Measurements from ENCODE around the gene RNPEPL1.

RNPEPL1 gene

DNA sequence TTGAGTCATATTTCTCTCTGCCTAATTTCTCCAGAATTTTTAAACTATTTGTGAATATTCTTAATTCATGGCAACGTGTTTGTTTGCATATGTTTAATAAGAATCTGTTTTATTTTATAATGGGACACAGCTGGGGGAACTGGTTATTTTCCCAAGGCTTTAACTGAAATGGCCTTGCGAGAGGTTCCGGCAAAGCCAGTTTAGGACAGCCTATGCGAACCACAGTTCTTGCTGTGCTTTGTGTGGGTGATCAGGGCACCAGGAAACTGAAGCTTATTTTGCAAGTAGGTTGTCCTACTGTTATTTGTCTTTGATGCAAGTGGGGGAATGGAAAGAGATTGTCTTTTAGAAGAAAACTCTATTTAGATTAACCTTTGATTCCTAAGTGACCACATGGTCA lies 17.0 kb upstream of the RNPEPL1 start:
- H3K4me2 ChIP-seq (ENCODE audit: low read depth, low read length, poor library complexity, severe bottlenecking): no peak overlapping the region
- H3K4me3 ChIP-seq (ENCODE audit: insufficient read depth, low read length, poor library complexity, severe bottlenecking): no peak overlapping the region
- TF ChIP-seq, protein P1, sequence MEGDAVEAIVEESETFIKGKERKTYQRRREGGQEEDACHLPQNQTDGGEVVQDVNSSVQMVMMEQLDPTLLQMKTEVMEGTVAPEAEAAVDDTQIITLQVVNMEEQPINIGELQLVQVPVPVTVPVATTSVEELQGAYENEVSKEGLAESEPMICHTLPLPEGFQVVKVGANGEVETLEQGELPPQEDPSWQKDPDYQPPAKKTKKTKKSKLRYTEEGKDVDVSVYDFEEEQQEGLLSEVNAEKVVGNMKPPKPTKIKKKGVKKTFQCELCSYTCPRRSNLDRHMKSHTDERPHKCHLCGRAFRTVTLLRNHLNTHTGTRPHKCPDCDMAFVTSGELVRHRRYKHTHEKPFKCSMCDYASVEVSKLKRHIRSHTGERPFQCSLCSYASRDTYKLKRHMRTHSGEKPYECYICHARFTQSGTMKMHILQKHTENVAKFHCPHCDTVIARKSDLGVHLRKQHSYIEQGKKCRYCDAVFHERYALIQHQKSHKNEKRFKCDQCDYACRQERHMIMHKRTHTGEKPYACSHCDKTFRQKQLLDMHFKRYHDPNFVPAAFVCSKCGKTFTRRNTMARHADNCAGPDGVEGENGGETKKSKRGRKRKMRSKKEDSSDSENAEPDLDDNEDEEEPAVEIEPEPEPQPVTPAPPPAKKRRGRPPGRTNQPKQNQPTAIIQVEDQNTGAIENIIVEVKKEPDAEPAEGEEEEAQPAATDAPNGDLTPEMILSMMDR (IDR thresholded peaks at IDR 0.05; ENCODE audit: insufficient read depth, low read length, poor library complexity, severe bottlenecking): no peak
- peaks cover 27% of the 10 kb centered on the region for H3K36me3 ChIP-seq (ENCODE audit: low read length)
- no peaks in the 10 kb centered on the region for H3K9me2 ChIP-seq (replicated peaks; ENCODE audit: insufficient read depth, low read length)
- H3K27me3 ChIP-seq (ENCODE audit: low read length): no peaks in the 10 kb centered on the region
- H3K79me2 ChIP-seq (ENCODE audit: insufficient read depth, low read length): peaks cover 42% of the 10 kb centered on the region
- H3K9ac ChIP-seq (ENCODE audit: low read length): no peak overlapping the region
- H3K27ac ChIP-seq (ENCODE audit: low read depth, low read length): no peak overlapping the region
- H3F3A ChIP-seq (ENCODE audit: insufficient read depth): 0 out of 2 replicates have a peak, but pooled peaks cover 5% of the 10 kb centered on the region
- H4K20me1 ChIP-seq (ENCODE audit: low read depth, low read length): no peaks in the 10 kb centered on the region
- H2AFZ ChIP-seq (ENCODE audit: low read depth, low read length, severe bottlenecking): no peak overlapping the region
- H3K9me3 ChIP-seq (ENCODE audit: insufficient read depth, low read length): peaks cover 22% of the 10 kb centered on the region; the same call in 1 of the 2 replicates

DNA sequence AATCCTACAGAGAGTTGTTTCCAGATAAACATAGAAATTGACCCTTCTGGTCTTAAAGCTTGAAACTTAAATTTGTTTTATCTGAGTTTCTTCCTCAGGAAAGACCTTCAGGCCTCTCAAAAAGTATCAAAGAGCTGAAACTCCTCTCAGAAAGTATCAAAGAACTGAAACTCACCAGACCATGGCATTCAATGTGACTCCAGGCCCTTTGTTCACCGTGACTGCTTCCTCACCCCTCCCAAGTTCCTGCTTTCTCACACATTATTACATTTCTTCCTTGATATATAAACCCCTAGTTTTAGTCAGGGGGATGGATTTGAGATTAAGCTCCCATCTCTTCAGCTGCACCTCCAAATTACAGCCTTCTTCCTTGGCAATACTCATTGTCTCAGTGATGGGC lies 16.5 kb upstream of the RNPEPL1 start:
- TF ChIP-seq EZH2phosphoT487 (conservative IDR thresholded peaks at IDR 0.05; ENCODE audit: low read length): no peak
- Histone ChIP-seq H3K36me3 (ENCODE audit: low read length) (peaks cover 27% of the 10 kb centered on the region), H3K4me2 (ENCODE audit: low read depth, low read length, poor library complexity, severe bottlenecking) (no peak overlapping the region)

DNA sequence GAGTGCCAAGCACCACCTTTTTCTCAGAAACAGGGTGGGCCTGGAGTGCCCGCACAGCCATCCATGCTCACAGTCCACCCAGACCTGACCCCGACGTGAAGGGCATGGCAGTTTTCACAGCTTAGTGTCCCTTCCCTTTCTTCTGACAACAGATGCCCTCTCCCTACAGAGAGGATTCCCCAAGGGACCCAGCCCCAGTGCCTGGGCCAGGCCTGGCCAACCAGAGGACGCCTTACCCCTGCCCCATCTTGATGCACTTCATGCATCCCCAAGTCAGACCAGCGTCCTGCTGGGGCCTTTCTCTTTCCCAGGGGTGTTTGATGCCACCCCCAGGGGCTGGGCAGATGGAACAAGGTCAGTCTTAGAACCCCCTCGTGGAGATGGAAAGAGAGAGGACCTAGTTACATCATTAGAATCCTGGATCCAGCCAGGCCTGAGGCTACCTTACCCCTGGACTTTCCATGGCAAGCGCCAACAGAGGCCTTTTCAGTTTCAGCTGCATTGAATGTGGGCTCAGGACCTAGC lies 14.3 kb upstream of the RNPEPL1 start:
- peaks cover 22% of the 10 kb centered on the region; the same call in 1 of the 2 replicates for H3K9me3 ChIP-seq (ENCODE audit: insufficient read depth, low read length)
- H3K27me3 ChIP-seq (ENCODE audit: low read length): no peaks in the 10 kb centered on the region
- no peak overlapping the region for H3K4me2 ChIP-seq (ENCODE audit: low read depth, low read length, poor library complexity, severe bottlenecking)
- no peaks in the 10 kb centered on the region for H4K20me1 ChIP-seq (ENCODE audit: low read depth, low read length)
- peaks cover 69% of the 10 kb centered on the region for H3K79me2 ChIP-seq (ENCODE audit: insufficient read depth, low read length)
- H3K27ac ChIP-seq (ENCODE audit: low read depth, low read length): no peak overlapping the region
- no peak for TF ChIP-seq EZH2phosphoT487 (conservative IDR thresholded peaks at IDR 0.05; ENCODE audit: low read length)
- TF ChIP-seq, protein P1 (IDR thresholded peaks at IDR 0.05; ENCODE audit: insufficient read depth, low read length, poor library complexity, severe bottlenecking): no peak
- H3K4me3 ChIP-seq (ENCODE audit: insufficient read depth, low read length, poor library complexity, severe bottlenecking): no peak overlapping the region
- peaks cover 30% of the 10 kb centered on the region for H3K36me3 ChIP-seq (ENCODE audit: low read length)
- 0 out of 2 replicates have a peak, but pooled peaks cover 5% of the 10 kb centered on the region for H3F3A ChIP-seq (ENCODE audit: insufficient read depth)
- H2AFZ ChIP-seq (ENCODE audit: low read depth, low read length, severe bottlenecking): no peak overlapping the region
- no peak overlapping the region for H3K9ac ChIP-seq (ENCODE audit: low read length)
- H3K9me2 ChIP-seq (replicated peaks; ENCODE audit: insufficient read depth, low read length): no peaks in the 10 kb centered on the region

More for the DNA sequence above, 16.5 kb upstream of the RNPEPL1 start:
- H3K9ac ChIP-seq (ENCODE audit: low read length): no peak overlapping the region
- no peaks in the 10 kb centered on the region for H3K27me3 ChIP-seq (ENCODE audit: low read length)
- H3K4me3 ChIP-seq (ENCODE audit: insufficient read depth, low read length, poor library complexity, severe bottlenecking): no peak overlapping the region
- no peaks in the 10 kb centered on the region for H4K20me1 ChIP-seq (ENCODE audit: low read depth, low read length)
- no peak overlapping the region for H2AFZ ChIP-seq (ENCODE audit: low read depth, low read length, severe bottlenecking)
- peaks cover 22% of the 10 kb centered on the region; the same call in 1 of the 2 replicates for H3K9me3 ChIP-seq (ENCODE audit: insufficient read depth, low read length)
- 0 out of 2 replicates have a peak, but pooled peaks cover 5% of the 10 kb centered on the region for H3F3A ChIP-seq (ENCODE audit: insufficient read depth)
- peaks cover 47% of the 10 kb centered on the region for H3K79me2 ChIP-seq (ENCODE audit: insufficient read depth, low read length)
- no peak overlapping the region for H3K27ac ChIP-seq (ENCODE audit: low read depth, low read length)
- no peaks in the 10 kb centered on the region for H3K9me2 ChIP-seq (replicated peaks; ENCODE audit: insufficient read depth, low read length)

DNA sequence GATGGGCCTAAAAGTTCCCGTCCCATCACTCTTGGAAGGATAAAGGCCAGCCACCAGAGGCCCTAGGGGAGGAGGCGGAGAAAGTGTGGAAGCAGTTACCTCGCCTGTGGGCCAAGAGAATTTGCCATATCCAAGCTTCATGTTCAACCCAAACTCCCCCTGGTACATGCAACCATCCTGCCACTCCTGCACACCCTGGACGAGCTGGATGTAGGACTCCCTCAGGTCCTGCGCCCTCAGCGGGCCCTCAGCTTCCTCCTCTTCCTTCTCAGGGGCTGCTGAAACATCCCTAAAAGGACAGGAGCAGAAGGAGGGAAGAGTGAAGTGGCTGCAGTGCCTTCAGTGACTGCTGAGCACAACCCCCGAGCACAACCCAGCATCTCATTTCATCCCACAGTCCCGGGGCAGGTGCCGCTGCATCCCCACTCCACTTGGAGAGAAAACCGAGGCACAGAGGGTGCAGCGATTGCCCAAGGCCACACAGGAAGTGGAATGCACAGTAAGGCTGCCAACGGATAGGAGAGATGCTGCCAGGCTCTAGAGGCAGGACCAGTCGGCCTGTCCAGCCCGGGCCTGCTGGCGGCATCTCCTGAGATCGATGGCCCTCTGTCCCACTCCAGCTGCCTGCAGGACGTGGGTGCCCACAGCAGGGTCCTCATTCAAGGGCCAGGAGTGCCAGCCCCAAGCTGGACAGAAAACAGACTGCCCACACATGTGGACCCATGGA lies 13.4 kb upstream of the RNPEPL1 start:
- H4K20me1 ChIP-seq (ENCODE audit: low read depth, low read length): no peaks in the 10 kb centered on the region
- peaks cover 30% of the 10 kb centered on the region for H3K36me3 ChIP-seq (ENCODE audit: low read length)
- H3K4me3 ChIP-seq (ENCODE audit: insufficient read depth, low read length, poor library complexity, severe bottlenecking): no peak overlapping the region
- H3K9me2 ChIP-seq (replicated peaks; ENCODE audit: insufficient read depth, low read length): no peaks in the 10 kb centered on the region
- H3K9ac ChIP-seq (ENCODE audit: low read length): no peak overlapping the region
- H3K4me2 ChIP-seq (ENCODE audit: low read depth, low read length, poor library complexity, severe bottlenecking): no peak overlapping the region
- peaks cover 78% of the 10 kb centered on the region for H3K79me2 ChIP-seq (ENCODE audit: insufficient read depth, low read length)
- H3K27ac ChIP-seq (ENCODE audit: low read depth, low read length): no peak overlapping the region
- TF ChIP-seq EZH2phosphoT487 (conservative IDR thresholded peaks at IDR 0.05; ENCODE audit: low read length): no peak
- TF ChIP-seq, protein P1 (IDR thresholded peaks at IDR 0.05; ENCODE audit: insufficient read depth, low read length, poor library complexity, severe bottlenecking): no peak
- peaks cover 9% of the 10 kb centered on the region; the same call in 1 of the 2 replicates for H3F3A ChIP-seq (ENCODE audit: insufficient read depth)
- H3K9me3 ChIP-seq (ENCODE audit: insufficient read depth, low read length): peaks cover 22% of the 10 kb centered on the region; the same call in 1 of the 2 replicates
- no peaks in the 10 kb centered on the region for H3K27me3 ChIP-seq (ENCODE audit: low read length)
- no peak overlapping the region for H2AFZ ChIP-seq (ENCODE audit: low read depth, low read length, severe bottlenecking)
